Calu3 (cell line): Measurements from ENCODE around the gene TAF15. TPM values are rescaled to one million over a fixed set of nuclear protein-coding genes. Genes with fewer than 3 reads are reported as not detected.

Source experiments
- total RNA-seq: library from RNA; stranded (reverse); gene quantifications from 2 replicates; pipeline ENCODE4 v1.2.3, GENCODE V29; 2022

Gene TAF15
- total RNA-seq, 1 experiment from 2014 or later = 286 TPM

Other genes with a start within 250 kb of the TAF15 start
- not detected in 2 replicates for gene SLFN14, start 248.7 kb upstream of the TAF15 start, total RNA-seq
- 3.4 and 4.1 TPM in 2 replicates for gene PEX12, start 230.9 kb upstream of the TAF15 start, total RNA-seq
- 309 and 320 TPM in 2 replicates for gene AP2B1, start 222.2 kb upstream of the TAF15 start, total RNA-seq
- gene RASL10B, start 77.8 kb upstream of the TAF15 start, total RNA-seq = 0.95 and 1.4 TPM in 2 replicates
- gene GAS2L2, start 56.2 kb upstream of the TAF15 start, total RNA-seq = not detected in 2 replicates
- gene C17orf50, start 48.6 kb upstream of the TAF15 start, total RNA-seq = not detected in 2 replicates
- not detected in 2 replicates for gene MMP28, start 13.8 kb upstream of the TAF15 start, total RNA-seq
- not detected in 2 replicates for gene HEATR9, start 59.4 kb downstream of the TAF15 start, total RNA-seq
- 7.0 and 28.7 TPM in 2 replicates for gene CCL5, start 70.9 kb downstream of the TAF15 start, total RNA-seq
- 6.2 and 6.5 TPM in 2 replicates for gene RDM1, start 121.3 kb downstream of the TAF15 start, total RNA-seq
- gene LYZL6, start 134.2 kb downstream of the TAF15 start, total RNA-seq = not detected in 2 replicates
- not detected in 2 replicates for gene CCL16, start 172.0 kb downstream of the TAF15 start, total RNA-seq
- not detected in 2 replicates for gene CCL14, start 177.2 kb downstream of the TAF15 start, total RNA-seq
- 0.42 TPM in 1 of 2 replicates, not detected in the other for gene CCL15, start 192.1 kb downstream of the TAF15 start, total RNA-seq
- not detected in 2 replicates for gene CCL23, start 208.5 kb downstream of the TAF15 start, total RNA-seq